ENCODE results near the gene CAMK2B.

The CAMK2B gene

GRCh38 chr7:44341401-44341800 is 16.0 kb upstream of the CAMK2B start:
- DNase-seq (ENCODE audit: insufficient read length, low spot score) (no peak), FAIRE-seq (no peak)
- TF ChIP-seq POLR2A (IDR thresholded peaks at IDR 0.05; ENCODE audit: low read depth, low read length): no peak

- FAIRE-seq: no peak
- DNase-seq (ENCODE audit: insufficient read length, low spot score): no peak
These were observed 13.2 kb upstream of the CAMK2B start for GRCh38 chr7:44338600-44338999.

GRCh38 chr7:44336491-44336890 is 11.1 kb upstream of the CAMK2B start:
- no peak for TF ChIP-seq POLR2A (IDR thresholded peaks at IDR 0.05; ENCODE audit: low read depth, low read length)
- DNase-seq (ENCODE audit: insufficient read length, low spot score): no peak
- FAIRE-seq: no peak

More at GRCh38 chr7:44338600-44338999, 13.2 kb upstream of the CAMK2B start:
- no peak for TF ChIP-seq POLR2A (IDR thresholded peaks at IDR 0.05; ENCODE audit: low read depth, low read length)

GRCh38 chr7:44335184-44335583 is 9.8 kb upstream of the CAMK2B start:
- FAIRE-seq (no peak), DNase-seq (ENCODE audit: insufficient read length, low spot score) (no peak)
- TF ChIP-seq POLR2A (IDR thresholded peaks at IDR 0.05; ENCODE audit: low read depth, low read length): no peak

- FAIRE-seq: no peak
These were observed 9.3 kb upstream of the CAMK2B start for GRCh38 chr7:44334734-44335097.

GRCh38 chr7:44333911-44334733 is 8.7 kb upstream of the CAMK2B start:
- no peak for TF ChIP-seq POLR2A (IDR thresholded peaks at IDR 0.05; ENCODE audit: low read depth, low read length)
- FAIRE-seq (no peak), DNase-seq (ENCODE audit: insufficient read length, low spot score) (no peak)

More at GRCh38 chr7:44334734-44335097, 9.3 kb upstream of the CAMK2B start:
- no peak for TF ChIP-seq POLR2A (IDR thresholded peaks at IDR 0.05; ENCODE audit: low read depth, low read length)
- no peak for DNase-seq (ENCODE audit: insufficient read length, low spot score)

GRCh38 chr7:44331682-44332081 is 6.3 kb upstream of the CAMK2B start:
- FAIRE-seq (no peak), DNase-seq (ENCODE audit: insufficient read length, low spot score) (no peak)
- TF ChIP-seq POLR2A (IDR thresholded peaks at IDR 0.05; ENCODE audit: low read depth, low read length): no peak

GRCh38 chr7:44330331-44330730 is 4.9 kb upstream of the CAMK2B start:
- no peak for TF ChIP-seq POLR2A (IDR thresholded peaks at IDR 0.05; ENCODE audit: low read depth, low read length)
- DNase-seq (ENCODE audit: insufficient read length, low spot score) (no peak), FAIRE-seq (no peak)

GRCh38 chr7:44329888-44330287 is 4.5 kb upstream of the CAMK2B start:
- FAIRE-seq (no peak), DNase-seq (ENCODE audit: insufficient read length, low spot score) (no peak)
- TF ChIP-seq POLR2A (IDR thresholded peaks at IDR 0.05; ENCODE audit: low read depth, low read length): no peak

GRCh38 chr7:44329081-44329480 is 3.7 kb upstream of the CAMK2B start:
- no peak for TF ChIP-seq POLR2A (IDR thresholded peaks at IDR 0.05; ENCODE audit: low read depth, low read length)
- no peak for DNase-seq (ENCODE audit: insufficient read length, low spot score)
- no peak for FAIRE-seq

- no peak for FAIRE-seq
- no peak for DNase-seq (ENCODE audit: insufficient read length, low spot score)
- TF ChIP-seq POLR2A (IDR thresholded peaks at IDR 0.05; ENCODE audit: low read depth, low read length): no peak
These were observed 2.6 kb upstream of the CAMK2B start for GRCh38 chr7:44327981-44328380.

- no peak for TF ChIP-seq POLR2A (IDR thresholded peaks at IDR 0.05; ENCODE audit: low read depth, low read length)
- FAIRE-seq (no peak), DNase-seq (ENCODE audit: insufficient read length, low spot score) (no peak)
These were observed 1.1 kb upstream of the CAMK2B start for GRCh38 chr7:44326261-44327125.

- FAIRE-seq (no peak), DNase-seq (ENCODE audit: insufficient read length, low spot score) (no peak)
- no peak for TF ChIP-seq POLR2A (IDR thresholded peaks at IDR 0.05; ENCODE audit: low read depth, low read length)
These were observed 432 bp upstream of the CAMK2B start for GRCh38 chr7:44325811-44326241.

GRCh38 chr7:44324481-44325200 is 753 bp downstream of the CAMK2B start:
- DNase-seq (ENCODE audit: insufficient read length, low spot score) (no peak), FAIRE-seq (no peak)
- no peak for TF ChIP-seq POLR2A (IDR thresholded peaks at IDR 0.05; ENCODE audit: low read depth, low read length)

Data from H54 (cell line).